Neural cell (in vitro differentiated cells): ENCODE measurements around the gene GSTM5.
"Not testable (repeated sequence)": the region's sequence is repeated elsewhere in the genome, so short reads cannot be mapped to it uniquely, and the experiment has no call there.

Experiments
- CTCF ChIP-seq: fragments of 450-650 bp; IDR thresholded peaks from 2 replicates; pipeline ENCODE4 v1.5.1; 2014; ENCODE audit warnings: antibody characterized with exemption, mild to moderate bottlenecking, moderate library complexity; ENCODE audit not compliant: poor library complexity, severe bottlenecking
- EP300 ChIP-seq: fragments of 450-650 bp; conservative IDR thresholded peaks from 2 replicates; pipeline ENCODE4 v1.6.1; 2014; ENCODE audit warnings: antibody characterized with exemption, mild to moderate bottlenecking, moderate library complexity; ENCODE audit not compliant: poor library complexity, severe bottlenecking
- REST ChIP-seq: IDR thresholded peaks from 2 replicates; pipeline ENCODE4 v1.6.1; 2012; ENCODE audit warnings: borderline replicate concordance
- TAF1 ChIP-seq: IDR thresholded peaks from 2 replicates; pipeline ENCODE4 v1.6.1; 2012; ENCODE audit warnings: low read depth

DNA sequence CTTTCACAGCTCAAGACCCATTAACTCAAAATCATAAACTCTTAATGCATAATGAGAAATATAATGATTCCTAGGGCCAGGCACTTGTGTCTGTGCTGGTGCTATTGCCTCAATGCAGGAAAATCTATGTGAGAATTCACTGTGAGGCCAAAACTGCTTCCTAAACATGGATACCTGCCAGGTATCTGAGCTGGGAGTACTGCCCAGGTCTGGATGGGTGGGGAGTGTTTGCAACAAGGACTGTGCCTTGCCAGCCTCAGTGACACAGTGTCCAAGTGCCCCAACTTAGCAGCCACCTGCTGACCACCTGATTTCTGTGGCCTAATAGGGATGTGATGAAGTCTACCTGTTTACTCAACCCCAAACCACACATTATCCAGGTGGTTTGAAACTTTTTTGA lies 2.2 kb upstream of the GSTM5 start:
- not testable (repeated sequence) for TF ChIP-seq REST, EP300, CTCF, TAF1
